KOPT-K1 (cell line): ENCODE results near the gene ANKS3.

Source experiments
- H3K27ac ChIP-seq: fragments of 200-600 bp; sonication (generic); 2 replicates; pipeline ENCODE4 v1.5.1; 2016; ENCODE audit warnings: antibody characterized with exemption, mild to moderate bottlenecking, low read depth, low read length; ENCODE audit not compliant: poor library complexity, severe bottlenecking
- H3K36me3 ChIP-seq: fragments of 200-600 bp; sonication (generic); 2 replicates; pipeline ENCODE4 v1.5.1; 2017; ENCODE audit warnings: antibody characterized with exemption, mild to moderate bottlenecking, low read length, moderate library complexity; ENCODE audit not compliant: insufficient read depth
- H3K9me3 ChIP-seq: fragments of 200-600 bp; sonication (generic); 2 replicates; pipeline ENCODE4 v1.5.1; 2017; ENCODE audit warnings: antibody characterized with exemption, low read length, mild to moderate bottlenecking; ENCODE audit not compliant: insufficient read depth, poor library complexity, severe bottlenecking

The ANKS3 gene, protein sequence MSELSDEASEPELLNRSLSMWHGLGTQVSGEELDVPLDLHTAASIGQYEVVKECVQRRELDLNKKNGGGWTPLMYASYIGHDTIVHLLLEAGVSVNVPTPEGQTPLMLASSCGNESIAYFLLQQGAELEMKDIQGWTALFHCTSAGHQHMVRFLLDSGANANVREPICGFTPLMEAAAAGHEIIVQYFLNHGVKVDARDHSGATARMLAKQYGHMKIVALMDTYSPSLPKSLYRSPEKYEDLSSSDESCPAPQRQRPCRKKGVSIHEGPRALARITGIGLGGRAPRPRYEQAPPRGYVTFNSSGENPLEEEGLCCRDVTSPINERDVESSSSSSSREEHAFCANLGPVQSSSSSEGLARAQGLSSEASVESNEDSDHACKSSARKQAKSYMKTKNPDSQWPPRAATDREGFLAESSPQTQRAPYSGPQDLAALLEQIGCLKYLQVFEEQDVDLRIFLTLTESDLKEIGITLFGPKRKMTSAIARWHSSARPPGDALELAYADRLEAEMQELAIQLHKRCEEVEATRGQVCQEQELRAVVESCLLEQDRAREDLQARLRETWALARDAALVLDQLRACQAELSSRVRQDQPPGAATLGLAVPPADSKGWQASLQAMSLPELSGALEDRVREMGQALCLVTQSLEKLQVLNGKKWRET

DNA sequence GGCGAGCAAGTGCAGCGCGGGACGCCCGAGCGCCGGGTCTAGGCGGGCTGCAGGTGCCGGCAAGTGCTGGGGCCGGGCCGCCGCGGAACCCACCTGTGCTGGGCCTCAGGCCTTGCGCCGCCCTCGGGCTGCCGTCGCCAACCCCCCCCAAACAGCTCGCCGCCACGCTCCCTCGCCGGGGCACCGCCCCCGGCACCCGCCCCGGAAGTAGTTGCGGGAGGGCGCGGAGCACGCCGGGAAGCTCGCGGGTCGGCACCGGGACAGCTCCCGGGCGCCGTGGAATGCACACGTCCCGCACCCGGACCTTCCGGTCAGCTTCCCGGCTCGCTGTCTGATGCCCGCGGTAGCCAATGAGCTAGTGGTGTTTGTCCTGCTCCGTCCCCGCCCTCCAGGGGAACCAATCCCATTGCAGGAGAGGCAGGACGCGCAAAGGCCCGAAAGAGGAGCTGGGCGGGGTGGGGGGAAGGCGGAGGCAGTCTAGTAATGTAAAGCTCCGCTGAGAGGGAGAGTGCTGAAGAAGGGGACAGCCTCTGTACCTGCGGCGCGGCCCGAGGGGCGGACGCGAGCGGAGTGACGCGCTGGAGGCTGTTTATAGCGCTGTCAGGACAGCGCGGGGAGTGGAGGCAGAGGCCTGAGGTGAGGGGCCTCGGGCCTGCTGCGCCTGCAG is at the start of gene ANKS3, which contains the start of gene DNAAF8:
ANKS3 (minus strand) TSS at position 209 of the 667 bp plus-strand sequence. CDS start 4,122 bp downstream, outside the sequence.
DNAAF8 (plus strand) TSS at position 475 of the 667 bp plus-strand sequence. CDS start 1,978 bp downstream, outside the sequence.
- Histone ChIP-seq H3K9me3 (no peaks in the 10 kb centered on the region), H3K36me3 (peaks cover 14% of the 10 kb centered on the region; the same call in 1 of the 2 replicates), H3K27ac (peak within 1 kb of the TSS; percentile 77)

DNA sequence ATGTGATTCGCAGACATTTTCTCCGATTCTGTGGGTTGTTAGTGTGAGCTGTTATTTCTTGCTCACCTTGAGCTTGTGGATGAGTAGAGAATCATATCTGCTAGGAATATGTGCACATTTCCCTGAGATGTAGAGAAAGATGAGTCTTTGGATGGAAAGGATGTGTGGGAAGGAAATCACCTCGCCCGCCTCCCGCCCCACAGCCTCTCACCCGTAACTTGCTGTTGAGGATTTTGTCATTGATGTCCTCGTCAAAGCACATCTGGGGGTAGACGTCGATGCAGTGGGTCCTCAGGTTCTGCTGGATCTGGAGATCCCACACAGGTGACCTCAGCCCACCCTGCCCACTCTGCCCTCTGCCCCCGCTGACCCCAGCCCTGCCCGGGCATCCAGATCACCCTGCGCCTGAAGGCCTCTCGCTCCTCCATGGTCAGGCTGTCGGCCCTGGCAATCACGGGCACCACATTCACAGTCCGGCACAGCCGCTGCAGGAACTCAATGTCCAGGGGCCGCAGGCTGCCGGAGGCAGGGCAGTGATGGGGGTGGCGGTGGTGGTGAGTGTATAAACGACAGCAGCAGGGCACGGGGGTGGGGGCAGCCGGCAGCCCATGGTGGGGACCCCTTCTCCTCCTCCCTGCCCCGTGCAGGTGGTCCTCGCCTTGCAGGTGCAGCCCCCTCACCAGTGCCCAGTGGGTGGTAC is 49.3 kb upstream of the ANKS3 start:
- H3K9me3 ChIP-seq = no peaks in the 10 kb centered on the region
- no peak overlapping the region for H3K27ac ChIP-seq
- no peaks in the 10 kb centered on the region for H3K36me3 ChIP-seq

DNA sequence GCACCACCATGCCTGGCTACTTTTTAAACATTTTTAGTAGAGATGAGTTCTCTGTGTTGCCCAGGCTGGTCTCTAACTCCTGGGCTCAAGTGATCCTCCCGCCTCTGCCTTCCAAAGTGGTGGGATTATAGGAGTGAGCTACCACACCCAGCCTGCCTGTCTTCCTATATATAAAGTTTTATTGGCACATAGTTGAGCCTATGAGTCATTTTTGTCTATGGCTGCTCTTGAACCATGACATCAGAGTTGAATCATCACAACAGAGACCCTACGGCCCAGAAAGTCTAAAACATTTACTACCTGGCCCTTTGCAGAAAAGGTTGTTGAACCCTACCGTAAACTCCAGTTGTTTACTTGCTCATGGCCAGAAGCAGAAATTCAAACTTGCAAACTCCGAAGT is 46.2 kb upstream of the ANKS3 start:
- no peak overlapping the region for H3K27ac ChIP-seq
- H3K9me3 ChIP-seq = no peaks in the 10 kb centered on the region
- no peaks in the 10 kb centered on the region for H3K36me3 ChIP-seq

DNA sequence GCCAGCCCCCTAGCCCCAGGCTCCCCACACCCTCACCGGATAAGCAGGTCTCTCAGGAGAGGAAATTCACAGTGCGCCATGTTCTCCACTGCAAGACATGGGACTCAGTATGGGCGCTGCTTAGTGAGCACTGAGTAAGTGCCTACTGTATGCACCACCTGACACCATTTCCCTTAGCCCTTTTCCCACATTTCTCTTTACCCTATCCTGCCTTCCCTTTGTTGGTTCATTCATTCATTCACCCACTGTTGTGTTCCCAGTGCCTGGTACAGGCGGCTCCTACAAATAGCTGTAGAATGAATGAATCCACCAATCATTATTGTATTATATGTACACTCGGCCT is 44.0 kb upstream of the ANKS3 start:
- Histone ChIP-seq H3K27ac (no peak overlapping the region), H3K36me3 (no peaks in the 10 kb centered on the region), H3K9me3 (no peaks in the 10 kb centered on the region)

DNA sequence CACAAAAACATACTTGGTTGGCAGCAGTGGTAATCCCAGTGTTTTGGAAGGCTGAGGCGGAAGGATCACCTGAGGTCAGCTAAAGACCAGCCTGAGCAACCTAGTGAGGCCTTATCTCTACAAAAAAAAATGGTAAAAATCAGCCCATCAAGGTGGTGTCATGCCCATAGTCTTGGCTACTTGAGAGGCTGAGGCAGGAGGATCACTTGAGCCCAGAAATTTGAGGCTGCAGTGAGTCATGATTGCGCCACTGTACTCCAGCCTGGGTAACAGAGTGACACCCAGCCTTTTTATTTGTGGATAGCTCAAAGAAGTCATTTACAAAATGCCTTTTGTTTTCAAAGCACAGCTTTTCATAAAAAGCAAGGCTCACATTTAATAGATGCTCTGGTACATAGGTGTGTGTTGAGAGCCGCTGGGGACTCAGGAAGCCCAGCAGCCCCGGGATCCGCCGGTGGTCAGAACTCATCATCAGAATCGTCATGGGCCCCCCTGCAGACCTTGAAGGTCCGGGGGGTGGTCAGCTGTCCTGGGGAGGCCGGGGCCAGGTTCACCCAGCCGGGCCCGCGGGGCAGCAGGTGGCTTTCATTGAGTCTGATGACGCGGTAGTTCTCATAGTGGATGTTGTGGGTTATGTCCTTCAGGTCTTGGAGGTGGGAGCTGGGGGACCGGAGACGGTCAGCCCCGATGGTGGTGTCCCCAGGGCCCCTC is 43.4 kb upstream of the ANKS3 start:
- Histone ChIP-seq H3K27ac (no peak overlapping the region), H3K36me3 (no peaks in the 10 kb centered on the region), H3K9me3 (no peaks in the 10 kb centered on the region)

DNA sequence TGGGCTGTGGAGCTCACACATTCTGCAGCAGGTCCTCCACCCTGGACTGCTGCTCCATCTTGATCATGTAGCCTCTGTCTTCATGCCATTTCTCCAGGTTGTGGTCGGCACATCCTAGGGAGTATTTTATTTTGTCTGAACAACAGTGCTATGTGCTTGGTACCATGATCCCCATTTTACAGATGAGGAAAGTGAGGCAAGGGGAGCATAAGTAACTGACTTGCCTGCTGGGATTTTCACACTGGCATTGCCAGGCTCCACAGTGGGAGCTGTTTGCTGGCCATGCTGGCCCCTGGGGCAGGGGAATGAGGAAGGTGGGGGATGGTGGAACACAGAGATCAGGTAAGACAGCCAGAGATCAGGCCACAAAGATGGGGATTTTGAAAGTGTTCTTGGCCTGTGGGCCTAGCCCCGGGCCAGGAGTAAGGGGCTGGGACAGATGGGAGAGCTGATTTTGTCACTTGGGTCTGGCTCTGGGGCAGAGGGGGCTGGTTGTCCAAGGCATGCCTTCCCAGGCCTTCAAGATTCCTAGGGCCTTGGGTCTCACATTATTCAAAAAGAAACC is 42.2 kb upstream of the ANKS3 start:
- no peak overlapping the region for H3K27ac ChIP-seq
- H3K36me3 ChIP-seq = no peaks in the 10 kb centered on the region
- no peaks in the 10 kb centered on the region for H3K9me3 ChIP-seq

DNA sequence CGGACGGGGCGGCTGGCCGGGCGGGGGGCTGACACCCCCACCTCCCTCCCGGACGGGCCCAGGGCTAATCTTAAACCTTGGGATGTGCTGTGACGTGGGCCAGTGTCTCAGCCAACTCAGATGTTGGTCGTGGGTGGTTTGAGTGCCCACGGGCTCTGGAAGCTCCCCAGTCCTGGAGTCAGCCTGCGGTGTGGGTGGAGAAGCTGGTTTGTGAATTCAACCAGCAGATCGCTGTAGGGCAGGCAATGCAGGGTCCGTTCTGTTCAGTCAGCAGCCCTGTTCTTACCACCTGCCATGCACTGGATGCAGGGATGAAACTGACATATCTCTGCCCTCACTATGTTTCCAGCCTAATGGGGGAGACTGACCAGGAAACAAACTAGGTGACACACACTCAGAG is 40.9 kb upstream of the ANKS3 start:
- no peaks in the 10 kb centered on the region for H3K9me3 ChIP-seq
- no peak overlapping the region for H3K27ac ChIP-seq
- no peaks in the 10 kb centered on the region for H3K36me3 ChIP-seq

DNA sequence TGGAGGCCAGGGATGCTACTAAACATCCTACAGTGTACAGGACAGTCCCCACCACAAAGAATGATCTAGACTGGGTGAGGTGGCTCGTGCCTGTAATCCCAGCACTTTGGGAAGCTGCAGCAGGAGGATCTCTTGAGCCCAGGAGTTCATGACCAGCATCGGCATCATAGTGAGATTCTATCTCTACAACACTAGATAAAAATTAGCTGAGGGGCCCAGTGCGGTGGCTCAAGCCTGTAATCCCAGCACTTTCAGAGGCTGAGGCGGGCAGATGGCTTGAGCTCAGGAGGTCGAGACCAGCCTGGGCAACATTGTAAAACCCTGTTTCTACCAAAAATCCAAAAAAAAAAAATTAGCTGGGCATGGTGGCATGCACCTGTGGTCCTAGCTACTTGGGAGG is 38.3 kb upstream of the ANKS3 start:
- Histone ChIP-seq H3K36me3 (no peaks in the 10 kb centered on the region), H3K9me3 (no peaks in the 10 kb centered on the region), H3K27ac (no peak overlapping the region)

DNA sequence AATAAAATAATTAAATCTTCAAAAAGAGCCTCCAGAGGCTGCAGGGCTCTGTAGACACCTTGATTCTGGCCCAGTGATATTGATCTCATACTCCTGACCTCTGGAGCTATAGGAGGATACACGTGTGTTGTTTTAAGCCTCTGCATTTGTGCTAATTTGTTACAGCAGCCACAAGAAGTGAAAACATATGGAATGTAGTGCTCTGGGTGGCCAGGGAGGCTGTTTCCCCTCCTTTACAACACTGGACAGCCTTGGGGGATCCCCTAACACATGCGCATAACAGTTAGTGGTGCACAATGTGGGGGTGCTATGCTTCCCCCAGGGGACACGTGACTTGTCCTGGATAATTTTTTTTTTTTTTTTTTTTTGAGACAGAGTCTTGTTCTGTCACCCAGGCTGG is 37.6 kb upstream of the ANKS3 start:
- H3K9me3 ChIP-seq = no peaks in the 10 kb centered on the region
- no peak overlapping the region for H3K27ac ChIP-seq
- no peaks in the 10 kb centered on the region for H3K36me3 ChIP-seq

DNA sequence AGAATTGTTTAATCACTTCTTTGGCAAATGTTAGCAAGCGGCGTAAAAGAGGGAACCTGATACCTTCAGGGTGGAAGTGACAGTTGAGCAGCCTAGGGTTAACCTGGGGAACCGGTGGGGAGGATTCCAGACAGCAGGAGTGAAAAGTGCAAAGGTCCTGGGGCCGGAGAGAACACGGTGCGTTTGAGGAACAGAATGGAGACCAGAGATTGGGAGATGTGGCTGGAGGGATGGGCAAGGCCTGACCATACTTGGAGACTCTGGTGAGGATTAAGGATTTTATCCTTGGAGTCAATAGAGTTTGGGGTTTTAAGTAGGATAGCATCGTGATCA is 35.2 kb upstream of the ANKS3 start:
- H3K9me3 ChIP-seq = no peaks in the 10 kb centered on the region
- no peak overlapping the region for H3K27ac ChIP-seq
- H3K36me3 ChIP-seq = 0 out of 2 replicates have a peak, but pooled peaks cover 5% of the 10 kb centered on the region

DNA sequence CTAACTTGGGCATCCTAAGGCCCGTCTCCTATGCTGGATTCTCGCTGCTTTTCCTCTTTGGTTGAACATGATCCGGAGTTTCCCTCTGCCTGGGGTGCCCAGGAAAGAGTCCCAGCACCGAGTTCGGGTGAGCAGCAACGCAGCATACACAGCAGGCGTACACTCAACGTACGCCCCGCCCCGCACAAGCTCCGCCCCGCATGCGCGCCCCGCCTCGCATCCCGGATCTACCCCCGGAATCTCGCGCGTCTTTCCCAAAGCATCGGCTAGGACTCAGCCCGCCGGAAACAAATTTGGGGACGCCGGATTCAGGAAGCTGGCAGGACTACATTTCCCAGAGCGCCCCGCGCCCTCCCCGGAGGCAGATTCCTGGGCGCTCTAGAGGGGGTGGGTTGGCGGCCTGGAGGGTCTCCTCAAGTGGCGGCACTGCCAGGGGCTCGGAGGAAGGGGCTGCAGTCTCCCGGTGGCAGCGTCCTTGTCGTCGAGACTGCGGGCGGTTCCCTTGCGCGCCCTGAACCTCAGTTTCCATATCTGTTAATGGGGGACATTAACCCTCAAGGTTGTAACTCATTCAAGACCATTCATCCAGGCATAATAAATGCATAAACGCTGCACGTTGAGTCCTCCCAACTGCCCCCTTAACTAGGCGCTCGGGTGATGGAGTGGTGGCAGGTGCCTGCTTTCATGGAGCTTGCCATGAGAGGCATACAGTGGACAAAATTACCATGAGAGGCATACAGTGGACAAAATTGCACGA is 34.7 kb upstream of the ANKS3 start:
- H3K9me3 ChIP-seq = no peaks in the 10 kb centered on the region
- peaks cover 10% of the 10 kb centered on the region for H3K36me3 ChIP-seq
- H3K27ac ChIP-seq = peak overlapping the region; percentile 32

DNA sequence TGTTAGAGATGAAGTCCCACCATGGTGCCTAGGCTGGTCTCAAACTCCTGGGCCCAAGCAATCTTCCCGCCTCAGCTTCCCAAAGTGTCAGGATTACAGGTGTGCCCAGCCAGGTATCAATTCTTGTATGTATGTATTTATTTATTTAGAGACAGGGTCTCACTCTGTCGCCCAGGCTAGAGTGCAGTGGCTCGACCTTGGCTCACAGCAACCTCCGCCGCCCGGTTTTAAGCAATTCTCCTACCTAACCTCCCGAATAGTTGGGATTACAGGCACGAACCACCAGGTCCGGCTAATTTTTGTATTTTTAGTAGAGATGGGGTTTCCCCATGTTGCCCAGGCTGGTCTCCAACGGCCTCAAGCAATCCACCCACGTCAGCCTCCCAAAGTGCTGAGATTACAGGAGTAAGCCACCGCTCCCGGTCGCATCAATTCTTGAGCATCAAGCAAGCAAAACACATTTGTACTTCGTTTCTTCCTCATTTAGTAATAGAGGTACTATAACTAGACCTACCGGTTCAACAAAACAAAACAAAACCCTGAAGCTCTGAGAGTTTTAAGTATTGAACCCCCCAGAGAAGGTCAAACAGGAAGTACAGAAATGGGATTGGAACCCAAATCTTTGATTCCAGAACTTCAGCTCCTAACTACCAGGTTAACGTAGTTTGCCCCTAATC is 33.9 kb upstream of the ANKS3 start:
- peaks cover 17% of the 10 kb centered on the region for H3K36me3 ChIP-seq
- H3K9me3 ChIP-seq = no peaks in the 10 kb centered on the region
- peak overlapping the region; percentile 32 for H3K27ac ChIP-seq

DNA sequence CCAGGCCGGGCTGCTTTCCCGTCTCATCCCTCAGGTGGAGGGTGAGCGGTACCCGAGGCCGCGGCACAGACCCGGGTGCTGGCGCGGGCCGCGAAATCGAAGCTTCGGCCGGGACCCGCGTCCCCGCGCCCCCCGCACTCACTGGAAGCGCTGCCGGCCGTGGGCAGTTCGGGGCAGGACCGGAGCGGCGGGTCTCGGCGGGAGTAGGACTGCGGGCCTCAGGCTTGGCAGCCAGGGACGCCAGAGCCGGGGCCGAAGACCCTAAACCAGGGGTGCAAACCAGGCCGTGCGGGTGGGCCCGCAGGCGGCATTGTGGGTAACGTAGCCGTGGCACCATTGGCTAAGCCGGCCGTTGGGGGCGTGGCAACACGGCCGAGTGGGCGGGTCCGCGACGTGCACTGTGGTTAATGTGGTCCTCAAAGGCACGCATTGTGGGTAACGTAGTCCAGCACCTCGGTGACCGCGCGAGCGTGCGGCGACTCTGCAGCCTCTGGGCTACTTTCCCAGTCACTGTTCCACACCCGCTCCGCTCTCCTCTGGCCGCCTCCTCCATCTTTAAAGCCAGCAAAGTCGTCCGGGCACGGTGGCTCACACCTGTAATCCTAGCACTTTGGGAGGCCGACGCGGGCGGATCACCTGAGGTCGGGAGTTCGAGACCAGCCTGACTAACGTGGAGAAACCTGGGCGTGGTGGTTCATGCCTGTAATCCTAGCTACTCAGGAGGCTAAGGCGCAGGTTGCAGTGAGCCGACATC is 33.0 kb upstream of the ANKS3 start, which contains the start of gene ZNF500:
ZNF500 (minus strand) TSS at position 288 of the 754 bp plus-strand sequence. CDS start 1,184 bp downstream, outside the sequence.
- Histone ChIP-seq H3K36me3 (peaks cover 27% of the 10 kb centered on the region), H3K27ac (peak within 1 kb of the TSS; percentile 72), H3K9me3 (no peaks in the 10 kb centered on the region)
